GM12878 (cell line): ENCODE data around the gene FZD10. TPM values are rescaled to one million over a fixed set of nuclear protein-coding genes. Genes with fewer than 3 reads are reported as not detected.

Source experiments
- ATAC-seq: fragments of 200-7000 bp; cut with Tn5 transposase; 3 replicates; pipeline ENCODE4 v1.9.1; 2020; ENCODE audit warnings: mild to moderate bottlenecking, moderate library complexity
- BruUV-seq: library from RNA; stranded (reverse); fragments of 400-500 nt; replicated peaks from 2 replicates; lab custom pipeline; 2021; lab: Mats Ljungman, UMichigan
- CTCF ChIA-PET: fragments of 300-600 bp; sonication (Branson Sonifier 250); formaldehyde crosslinking; extraction: SDS; loops from one replicate; lab custom pipeline; 2021; ENCODE audit warnings: inconsistent platforms; lab: Yijun Ruan, JAX
- POLR2A ChIA-PET: fragments of 350-600 bp; formaldehyde crosslinking; extraction: SDS; loops from one replicate; lab custom pipeline; 2021; ENCODE audit warnings: inconsistent platforms; lab: Charles Lee
- RAD21 ChIA-PET: fragments of 300-600 bp; sonication (Branson Sonifier 250); formaldehyde crosslinking; loops from one replicate; lab custom pipeline; 2023; ENCODE audit warnings: antibody characterized with exemption; ENCODE audit not compliant: unreplicated experiment; lab: Charles Lee
- SMC1A ChIA-PET: fragments of 300-600 bp; sonication (Branson Sonifier 250); formaldehyde crosslinking; loops from one replicate; lab custom pipeline; 2023; ENCODE audit not compliant: unreplicated experiment, uncharacterized antibody; lab: Charles Lee
- DNase-seq: peaks from one replicate; pipeline ENCODE4 v3.0.0-alpha.2; 2011; ENCODE audit warnings: low read depth, low spot score
- FAIRE-seq: peaks from 3 replicates; lab custom pipeline; 2011; peaks lifted over from hg19 to GRCh38; lab: Jason Lieb, UNC
- H2AFZ ChIP-seq: 2 replicates; pipeline ENCODE4 v1.6.0; 2011; ENCODE audit warnings: low read depth, low read length, control low read depth; ENCODE audit not compliant: control insufficient read depth
- H3K27ac ChIP-seq: 2 replicates; pipeline ENCODE4 v1.5.1; 2011; ENCODE audit warnings: control low read depth; ENCODE audit not compliant: control insufficient read depth, insufficient read depth
- H3K27me3 ChIP-seq, 2 experiments: replicated peaks in 1 of 2; 2 replicates each; pipeline versions ENCODE4 v1.6.0 to v1.6.1; 2011; ENCODE audit warnings: low read length in 1 of 2; ENCODE audit not compliant: control insufficient read depth in 2 of 2, insufficient read depth in 2 of 2
- H3K36me3 ChIP-seq, 2 experiments: 2 replicates each; pipeline ENCODE4 v1.5.1; 2011; ENCODE audit warnings: low read length in 1 of 2; ENCODE audit not compliant: control insufficient read depth in 2 of 2, insufficient read depth in 2 of 2
- H3K4me1 ChIP-seq: 2 replicates; pipeline ENCODE4 v1.6.1; 2011; ENCODE audit warnings: mild to moderate bottlenecking, low read length, moderate library complexity, mixed read lengths; ENCODE audit not compliant: control insufficient read depth, insufficient read depth
- H3K4me2 ChIP-seq: 2 replicates; pipeline ENCODE4 v1.6.0; 2011; ENCODE audit warnings: control low read depth; ENCODE audit not compliant: control insufficient read depth, insufficient read depth
- H3K4me3 ChIP-seq: fragments of 200-600 bp; sonication (generic); 2 replicates; pipeline ENCODE4 v1.5.1; 2016
- H3K79me2 ChIP-seq: 2 replicates; pipeline ENCODE4 v1.6.0; 2011; ENCODE audit warnings: low read length; ENCODE audit not compliant: control insufficient read depth, insufficient read depth
- H3K9ac ChIP-seq: 2 replicates; pipeline ENCODE4 v1.8.0; 2011; ENCODE audit warnings: low read length, control low read depth, mixed read lengths; ENCODE audit not compliant: control insufficient read depth, insufficient read depth
- H3K9me3 ChIP-seq: replicated peaks from 3 replicates; pipeline ENCODE4 v1.5.1; 2011; ENCODE audit warnings: mild to moderate bottlenecking, low read length; ENCODE audit not compliant: control insufficient read depth, insufficient read depth
- H4K20me1 ChIP-seq: 2 replicates; pipeline ENCODE4 v1.6.0; 2011; ENCODE audit not compliant: control insufficient read depth, insufficient read depth
- FOXM1 ChIP-seq: IDR thresholded peaks from 2 replicates; pipeline ENCODE4 v1.6.1; 2012; ENCODE audit warnings: low read depth, mild to moderate bottlenecking, inconsistent platforms, low read length, moderate library complexity
- HCFC1 ChIP-seq: fragments of 150-350 bp; IDR thresholded peaks from 2 replicates; pipeline ENCODE4 v1.6.1; 2014; ENCODE audit warnings: low read length
- MYB ChIP-seq: fragments of 150-350 bp; IDR thresholded peaks from 2 replicates; pipeline ENCODE4 v1.6.1; 2014; ENCODE audit warnings: mild to moderate bottlenecking, low read depth, low read length, borderline replicate concordance
- PAX5 ChIP-seq: IDR thresholded peaks from 2 replicates; pipeline ENCODE4 v1.6.1; 2011; ENCODE audit warnings: low read depth, low read length, borderline replicate concordance
- POLR2AphosphoS5 ChIP-seq: IDR thresholded peaks from 2 replicates; pipeline ENCODE4 v1.6.1; 2011; ENCODE audit warnings: mild to moderate bottlenecking, low read length, inconsistent platforms
- SUZ12 ChIP-seq: fragments of 200-600 bp; sonication (generic); IDR thresholded peaks from one replicate; pipeline ENCODE4 v1.6.1; 2018; ENCODE audit warnings: antibody characterized with exemption, mild to moderate bottlenecking; ENCODE audit not compliant: unreplicated experiment
- TCF7 ChIP-seq: IDR thresholded peaks from 2 replicates; pipeline ENCODE4 v1.6.1; 2014; ENCODE audit warnings: antibody characterized with exemption, borderline replicate concordance
- ZNF384 ChIP-seq: IDR thresholded peaks from 2 replicates; pipeline ENCODE4 v1.6.1; 2012; ENCODE audit warnings: low read depth, mild to moderate bottlenecking, low read length, improper control_type of control experiment, borderline replicate concordance
- ZNF592 ChIP-seq: fragments of 450-650 bp; IDR thresholded peaks from 2 replicates; pipeline ENCODE4 v1.6.1; 2017; ENCODE audit warnings: mild to moderate bottlenecking, moderate library complexity
- WGBS: methylation state at CpG from one replicate; pipeline ENCODE4 v1.1.6; 2016; ENCODE audit warnings: low lambda C conversion rate; ENCODE audit not compliant: insufficient replicate concordance, insufficient coverage; ENCODE audit errors: missing lambda C conversion rate; 5-methylcytosine and 5-hydroxymethylcytosine counted together
- in situ Hi-C: fragments of 300-500 bp; cut with MboI; formaldehyde crosslinking; loops from 9 replicates; pipeline ENCODE4 v1.14.3; 2018; ENCODE audit warnings: mixed read lengths
- intact Hi-C: fragments of 100-400 bp; cut with micrococcal nuclease; formaldehyde crosslinking; loops from one replicate; pipeline ENCODE4 v1.14.2; 2022; ENCODE audit not compliant: unreplicated experiment
- polyA plus RNA-seq, 11 experiments: library from polyadenylated mRNA; depleted of rRNA in 4 of 11; unstranded in 6 of 11; stranded (reverse) in 5 of 11; fragments of >200 nt; fragmentation: Nextera tagmentation in 4 of 11; fragmentation: Illumina TruSeq in 1 of 11; extraction: Ambion mirVana in 4 of 11; extraction: Trizol in 1 of 11; gene quantifications; 1 replicate in 1 of 11; 2 replicates in 10 of 11; pipeline versions ENCODE4 v1.2.1 to v1.2.3, GENCODE V29; 2011 to 2016; ENCODE audit warnings: inconsistent platforms in 2 of 11, missing spikeins in 2 of 11, low read depth in 1 of 11
- total RNA-seq, 4 experiments: library from RNA; depleted of rRNA in 3 of 4; stranded (reverse); fragments of >200 nt in 3 of 4; fragmentation: Illumina TruSeq in 1 of 4; extraction: Trizol in 1 of 4; gene quantifications; 2 replicates each; pipeline versions ENCODE4 v1.2.1 to v1.2.3, GENCODE V29; 2013 to 2021
- TF ChIP-seq, protein P1 (sequence below): fragments of 450-650 bp; IDR thresholded peaks from 2 replicates; pipeline ENCODE4 v1.6.1; 2017; ENCODE audit warnings: antibody characterized with exemption, mild to moderate bottlenecking, moderate library complexity

The FZD10 gene
- total and polyA plus RNA-seq, 10 of the 15 experiments (the other 5 are each of a cell fraction or from before 2014, with no cell fraction given) = not detected

DNA sequence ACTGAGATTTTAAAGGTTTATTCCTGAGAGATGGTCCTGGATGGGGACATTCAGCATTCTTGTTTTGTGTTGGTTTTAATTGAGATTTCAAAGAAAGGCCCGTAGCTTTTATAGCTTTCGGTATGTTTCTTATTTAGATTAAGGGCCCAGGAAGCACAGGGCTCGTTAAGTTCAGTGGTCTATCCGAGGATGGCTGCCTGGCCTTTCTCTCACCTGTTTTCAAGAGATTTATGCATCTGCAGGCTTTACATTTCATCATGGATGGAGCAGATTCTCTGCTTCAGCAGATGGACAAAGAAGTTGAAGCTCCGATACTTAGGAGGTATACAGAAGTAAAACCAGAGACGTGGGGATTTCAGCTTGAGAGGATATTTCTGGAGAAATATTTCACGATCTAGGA, 16.0 kb downstream of the FZD10 start:
- Histone ChIP-seq H3K79me2 (no peaks in the 10 kb centered on the region), H4K20me1 (no peaks in the 10 kb centered on the region), H3K9me3 (no peaks in the 10 kb centered on the region; the same call in 2 of the 3 replicates), H3K27me3 (no peaks in the 10 kb centered on the region), H3K4me2 (no peak overlapping the region), H2AFZ (no peak overlapping the region), H3K4me3 (no peak overlapping the region), H3K9ac (no peak overlapping the region), H3K36me3 (no peaks in the 10 kb centered on the region), H3K27ac (no peak overlapping the region), H3K4me1 (no peaks in the 10 kb centered on the region)
- intact Hi-C loops (no loop called here), in situ Hi-C loops (no loop called here)
- POLR2A ChIA-PET = no interaction called here
- SMC1A ChIA-PET = no interaction called here
- CTCF ChIA-PET = no interaction called here
- no peak for ATAC-seq
- DNase-seq = no peak
- RAD21 ChIA-PET = no interaction called here
- no peak for FAIRE-seq
- no TSS peak for BruUV-seq
- TF ChIP-seq ZNF592 (no peak), SUZ12 (no peak), ZNF384 (no peak), FOXM1 (no peak), MYB (no peak), PAX5 (no peak), HCFC1 (no peak), TCF7 (no peak), POLR2AphosphoS5 (no peak)
- TF ChIP-seq, protein P1, sequence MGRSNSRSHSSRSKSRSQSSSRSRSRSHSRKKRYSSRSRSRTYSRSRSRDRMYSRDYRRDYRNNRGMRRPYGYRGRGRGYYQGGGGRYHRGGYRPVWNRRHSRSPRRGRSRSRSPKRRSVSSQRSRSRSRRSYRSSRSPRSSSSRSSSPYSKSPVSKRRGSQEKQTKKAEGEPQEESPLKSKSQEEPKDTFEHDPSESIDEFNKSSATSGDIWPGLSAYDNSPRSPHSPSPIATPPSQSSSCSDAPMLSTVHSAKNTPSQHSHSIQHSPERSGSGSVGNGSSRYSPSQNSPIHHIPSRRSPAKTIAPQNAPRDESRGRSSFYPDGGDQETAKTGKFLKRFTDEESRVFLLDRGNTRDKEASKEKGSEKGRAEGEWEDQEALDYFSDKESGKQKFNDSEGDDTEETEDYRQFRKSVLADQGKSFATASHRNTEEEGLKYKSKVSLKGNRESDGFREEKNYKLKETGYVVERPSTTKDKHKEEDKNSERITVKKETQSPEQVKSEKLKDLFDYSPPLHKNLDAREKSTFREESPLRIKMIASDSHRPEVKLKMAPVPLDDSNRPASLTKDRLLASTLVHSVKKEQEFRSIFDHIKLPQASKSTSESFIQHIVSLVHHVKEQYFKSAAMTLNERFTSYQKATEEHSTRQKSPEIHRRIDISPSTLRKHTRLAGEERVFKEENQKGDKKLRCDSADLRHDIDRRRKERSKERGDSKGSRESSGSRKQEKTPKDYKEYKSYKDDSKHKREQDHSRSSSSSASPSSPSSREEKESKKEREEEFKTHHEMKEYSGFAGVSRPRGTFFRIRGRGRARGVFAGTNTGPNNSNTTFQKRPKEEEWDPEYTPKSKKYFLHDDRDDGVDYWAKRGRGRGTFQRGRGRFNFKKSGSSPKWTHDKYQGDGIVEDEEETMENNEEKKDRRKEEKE = no peak
- 22% methylated on average over 7 of the region's 7 CpGs for WGBS
